HFF-Myc (cell line): Measurements from ENCODE around the gene RAB3GAP1.

ENCODE experiments used
- DNase-seq: peaks from one replicate; pipeline ENCODE4 v3.0.0-alpha.2; 2011; ENCODE audit warnings: low read depth; ENCODE audit errors: extremely low read depth
- H3K4me3 ChIP-seq: replicated peaks from 2 replicates; pipeline ENCODE4 v1.5.1; 2011; ENCODE audit warnings: low read depth, mild to moderate bottlenecking, control low read depth, low read length
- CTCF ChIP-seq: IDR thresholded peaks from 2 replicates; pipeline ENCODE4 v1.5.1; 2012; ENCODE audit warnings: mild to moderate bottlenecking, low read depth, low read length, control low read depth; ENCODE audit errors: missing control alignments

The RAB3GAP1 gene

GRCh38 chr2:135182190-135182589 is 130.1 kb downstream of the RAB3GAP1 start:
- H3K4me3 ChIP-seq, result no peak overlapping the region
- no peak for DNase-seq
- no peak for TF ChIP-seq CTCF

- no peak for DNase-seq
- no peak overlapping the region for H3K4me3 ChIP-seq
- no peak for TF ChIP-seq CTCF
These were observed 130.5 kb downstream of the RAB3GAP1 start for GRCh38 chr2:135182601-135183000.

GRCh38 chr2:135183822-135184221 is 131.7 kb downstream of the RAB3GAP1 start:
- H3K4me3 ChIP-seq, result no peak overlapping the region
- no peak for DNase-seq
- TF ChIP-seq CTCF, result no peak

GRCh38 chr2:135186054-135186453 is 134.0 kb downstream of the RAB3GAP1 start:
- no peak for TF ChIP-seq CTCF
- no peak for DNase-seq
- no peak overlapping the region for H3K4me3 ChIP-seq

GRCh38 chr2:135187270-135187669 is 135.2 kb downstream of the RAB3GAP1 start:
- no peak for TF ChIP-seq CTCF
- no peak overlapping the region for H3K4me3 ChIP-seq
- DNase-seq, result no peak

GRCh38 chr2:135189148-135189547 is 137.1 kb downstream of the RAB3GAP1 start:
- no peak for TF ChIP-seq CTCF
- no peak for DNase-seq
- H3K4me3 ChIP-seq, result no peak overlapping the region

GRCh38 chr2:135190799-135191198 is 138.7 kb downstream of the RAB3GAP1 start:
- no peak for TF ChIP-seq CTCF

More at GRCh38 chr2:135190799-135191198, 138.7 kb downstream of the RAB3GAP1 start:
- no peak overlapping the region for H3K4me3 ChIP-seq
- DNase-seq, result no peak
